Mononuclear cell (primary cell): Measurements from ENCODE around the gene RPL5. TPM values are rescaled to one million over a fixed set of nuclear protein-coding genes. Genes with fewer than 3 reads are reported as not detected.

Experiments
- H3K27me3 ChIP-seq: 2 replicates; pipeline ENCODE4 v1.6.0; 2011; ENCODE audit warnings: low read length, control low read depth; ENCODE audit not compliant: insufficient read depth
- H3K4me1 ChIP-seq: 2 replicates; pipeline ENCODE4 v1.5.1; 2011; ENCODE audit warnings: mild to moderate bottlenecking, low read length, control low read depth; ENCODE audit not compliant: insufficient read depth
- H3K4me3 ChIP-seq: 2 replicates; pipeline ENCODE4 v1.5.1; 2011; ENCODE audit warnings: mild to moderate bottlenecking, low read length, moderate library complexity
- H3K9me3 ChIP-seq: 2 replicates; pipeline ENCODE4 v1.5.1; 2011; ENCODE audit warnings: low read depth, mild to moderate bottlenecking, control low read depth, low read length
- total RNA-seq: library from RNA; depleted of rRNA; stranded (reverse); fragments of >200 nt; gene quantifications from one replicate; pipeline ENCODE4 v1.2.3, GENCODE V29; 2012

RPL5 gene
- total RNA-seq, 1 donor = 1,966 TPM

- no peaks in the 10 kb centered on the region for H3K27me3 ChIP-seq
- peaks cover 17% of the 10 kb centered on the region for H3K4me1 ChIP-seq
- H3K9me3 ChIP-seq = no peaks in the 10 kb centered on the region
- H3K4me3 ChIP-seq = no peak overlapping the region
Measured at GRCh38 chr1:92886886-92887419, 55.1 kb downstream of the RPL5 start.

- H3K4me3 ChIP-seq = no peak overlapping the region
- H3K9me3 ChIP-seq = no peaks in the 10 kb centered on the region
- H3K4me1 ChIP-seq = peaks cover 17% of the 10 kb centered on the region
- H3K27me3 ChIP-seq = no peaks in the 10 kb centered on the region
Measured at GRCh38 chr1:92887465-92887864, 55.6 kb downstream of the RPL5 start.

Other genes starting within 250 kb of the RPL5 start
- 16.9 TPM for gene EVI5, start 46.9 kb upstream of the RPL5 start, total RNA-seq
- 6.8 TPM for gene DIPK1A, start 129.4 kb downstream of the RPL5 start, total RNA-seq
- gene MTF2, start 247.2 kb downstream of the RPL5 start, total RNA-seq = 53.6 TPM